GM23338 (cell line): ENCODE results near the gene C14orf132. TPM values are rescaled to one million over a fixed set of nuclear protein-coding genes. Genes with fewer than 3 reads are reported as not detected.

Experiments
- ATAC-seq: fragments of 200-7000 bp; cut with Tn5 transposase; 3 replicates; pipeline ENCODE4 v1.9.1; 2020
- DNase-seq: peaks from one replicate; pipeline ENCODE4 v3.0.0-alpha.2; 2015; ENCODE audit warnings: low spot score
- H2AFZ ChIP-seq: fragments of 200-600 bp; sonication (generic); 2 replicates; pipeline ENCODE4 v1.8.0; 2016; ENCODE audit warnings: antibody characterized with exemption, mild to moderate bottlenecking, moderate library complexity
- H3F3A ChIP-seq: fragments of 200-600 bp; sonication (generic); replicated peaks from 2 replicates; pipeline ENCODE4 v1.8.0; 2017; ENCODE audit warnings: antibody characterized with exemption, mixed run types, low read depth
- H3K27ac ChIP-seq: fragments of 200-600 bp; sonication (generic); 2 replicates; pipeline ENCODE4 v1.6.1; 2016; ENCODE audit warnings: low read depth
- H3K27me3 ChIP-seq: fragments of 200-600 bp; sonication (generic); 2 replicates; pipeline ENCODE4 v1.8.0; 2016; ENCODE audit warnings: mild to moderate bottlenecking, mixed run types, moderate library complexity; ENCODE audit not compliant: insufficient read depth
- H3K36me3 ChIP-seq: fragments of 200-600 bp; sonication (generic); 2 replicates; pipeline ENCODE4 v1.8.0; 2016; ENCODE audit warnings: mild to moderate bottlenecking; ENCODE audit not compliant: insufficient read depth
- H3K4me1 ChIP-seq: fragments of 200-600 bp; sonication (generic); 2 replicates; pipeline ENCODE4 v1.8.0; 2016; ENCODE audit warnings: mild to moderate bottlenecking, moderate library complexity; ENCODE audit not compliant: insufficient read depth
- H3K4me2 ChIP-seq: fragments of 200-600 bp; sonication (generic); 2 replicates; pipeline ENCODE4 v1.7.1; 2017; ENCODE audit warnings: mixed run types
- H3K4me3 ChIP-seq: fragments of 200-600 bp; sonication (generic); 2 replicates; pipeline ENCODE4 v1.6.1; 2016; ENCODE audit warnings: mixed run types
- H3K79me2 ChIP-seq: fragments of 200-600 bp; sonication (generic); replicated peaks from 2 replicates; pipeline ENCODE4 v1.8.0; 2017; ENCODE audit warnings: mild to moderate bottlenecking; ENCODE audit not compliant: insufficient read depth
- H3K9me2 ChIP-seq: fragments of 200-600 bp; sonication (generic); 2 replicates; pipeline ENCODE4 v1.8.0; 2017; ENCODE audit not compliant: insufficient read depth
- H4K20me1 ChIP-seq: fragments of 200-600 bp; sonication (generic); replicated peaks from 2 replicates; pipeline ENCODE4 v1.8.0; 2017; ENCODE audit warnings: mild to moderate bottlenecking; ENCODE audit not compliant: insufficient read depth
- H3K27ac Mint-ChIP-seq: 2 replicates; pipeline ENCODE4 v1.8.0; 2020; ENCODE audit warnings: inconsistent platforms, mild to moderate bottlenecking, moderate library complexity, mixed read lengths
- H3K27me3 Mint-ChIP-seq: 3 replicates; pipeline ENCODE4 v1.8.0; 2022; ENCODE audit warnings: low read depth, mild to moderate bottlenecking, moderate library complexity, mixed read lengths, inconsistent platforms; ENCODE audit not compliant: insufficient read depth, poor library complexity
- H3K36me3 Mint-ChIP-seq: 3 replicates; pipeline ENCODE4 v1.8.0; 2021; ENCODE audit warnings: low read depth, mild to moderate bottlenecking, inconsistent platforms, moderate library complexity, mixed read lengths
- H3K4me1 Mint-ChIP-seq: 3 replicates; pipeline ENCODE4 v1.8.0; 2020; ENCODE audit warnings: mild to moderate bottlenecking, inconsistent platforms, mixed read lengths
- H3K4me3 Mint-ChIP-seq: 3 replicates; pipeline ENCODE4 v1.8.0; 2021; ENCODE audit warnings: moderate library complexity, mild to moderate bottlenecking, inconsistent platforms, mixed read lengths
- H3K9me3 Mint-ChIP-seq: 3 replicates; pipeline ENCODE4 v1.8.0; 2020; ENCODE audit warnings: moderate library complexity, mild to moderate bottlenecking, inconsistent platforms, mixed read lengths
- EZH2phosphoT487 ChIP-seq: fragments of 200-600 bp; sonication (generic); IDR thresholded peaks from one replicate; pipeline ENCODE4 v1.8.1; 2018; ENCODE audit warnings: antibody characterized with exemption; ENCODE audit not compliant: unreplicated experiment
- JUNB ChIP-seq: IDR thresholded peaks from one replicate; pipeline ENCODE4 v1.6.1; 2016; ENCODE audit warnings: antibody characterized with exemption; ENCODE audit not compliant: unreplicated experiment
- ZNF114 ChIP-seq: fragments of 250-450 bp; sonication (Bioruptor Pico); IDR thresholded peaks from 2 replicates; pipeline ENCODE4 v1.5.0; 2020; ENCODE audit warnings: mild to moderate bottlenecking, moderate library complexity
- ZNF331 ChIP-seq: fragments of 250-450 bp; sonication (Bioruptor Pico); IDR thresholded peaks from 2 replicates; pipeline ENCODE4 v1.5.0; 2020; ENCODE audit warnings: low read depth, mild to moderate bottlenecking, moderate library complexity
- polyA plus RNA-seq: library from polyadenylated mRNA; unstranded; fragments of >200 nt; fragmentation: Nextera tagmentation; extraction: Ambion mirVana; gene quantifications from 2 replicates; pipeline ENCODE4 v1.2.1, GENCODE V29; 2016
- total RNA-seq: library from RNA; depleted of rRNA; stranded (reverse); fragments of >200 nt; shearing (Covaris generic); gene quantifications from 2 replicates; pipeline ENCODE4 v1.2.3, GENCODE V29; 2014
- TF ChIP-seq, protein P1 (sequence below): fragments of 250-450 bp; sonication (Bioruptor Pico); IDR thresholded peaks from 2 replicates; pipeline ENCODE4 v1.5.0; 2020; ENCODE audit warnings: mild to moderate bottlenecking, moderate library complexity
- TF ChIP-seq, protein P2 (sequence below): IDR thresholded peaks from one replicate; pipeline ENCODE4 v1.6.1; 2018; ENCODE audit warnings: antibody characterized with exemption; ENCODE audit not compliant: unreplicated experiment

Gene C14orf132
- total and polyA plus RNA-seq, 2 experiments from 2014 or later = 13.8 to 16.2 TPM

- TF ChIP-seq, protein P1, sequence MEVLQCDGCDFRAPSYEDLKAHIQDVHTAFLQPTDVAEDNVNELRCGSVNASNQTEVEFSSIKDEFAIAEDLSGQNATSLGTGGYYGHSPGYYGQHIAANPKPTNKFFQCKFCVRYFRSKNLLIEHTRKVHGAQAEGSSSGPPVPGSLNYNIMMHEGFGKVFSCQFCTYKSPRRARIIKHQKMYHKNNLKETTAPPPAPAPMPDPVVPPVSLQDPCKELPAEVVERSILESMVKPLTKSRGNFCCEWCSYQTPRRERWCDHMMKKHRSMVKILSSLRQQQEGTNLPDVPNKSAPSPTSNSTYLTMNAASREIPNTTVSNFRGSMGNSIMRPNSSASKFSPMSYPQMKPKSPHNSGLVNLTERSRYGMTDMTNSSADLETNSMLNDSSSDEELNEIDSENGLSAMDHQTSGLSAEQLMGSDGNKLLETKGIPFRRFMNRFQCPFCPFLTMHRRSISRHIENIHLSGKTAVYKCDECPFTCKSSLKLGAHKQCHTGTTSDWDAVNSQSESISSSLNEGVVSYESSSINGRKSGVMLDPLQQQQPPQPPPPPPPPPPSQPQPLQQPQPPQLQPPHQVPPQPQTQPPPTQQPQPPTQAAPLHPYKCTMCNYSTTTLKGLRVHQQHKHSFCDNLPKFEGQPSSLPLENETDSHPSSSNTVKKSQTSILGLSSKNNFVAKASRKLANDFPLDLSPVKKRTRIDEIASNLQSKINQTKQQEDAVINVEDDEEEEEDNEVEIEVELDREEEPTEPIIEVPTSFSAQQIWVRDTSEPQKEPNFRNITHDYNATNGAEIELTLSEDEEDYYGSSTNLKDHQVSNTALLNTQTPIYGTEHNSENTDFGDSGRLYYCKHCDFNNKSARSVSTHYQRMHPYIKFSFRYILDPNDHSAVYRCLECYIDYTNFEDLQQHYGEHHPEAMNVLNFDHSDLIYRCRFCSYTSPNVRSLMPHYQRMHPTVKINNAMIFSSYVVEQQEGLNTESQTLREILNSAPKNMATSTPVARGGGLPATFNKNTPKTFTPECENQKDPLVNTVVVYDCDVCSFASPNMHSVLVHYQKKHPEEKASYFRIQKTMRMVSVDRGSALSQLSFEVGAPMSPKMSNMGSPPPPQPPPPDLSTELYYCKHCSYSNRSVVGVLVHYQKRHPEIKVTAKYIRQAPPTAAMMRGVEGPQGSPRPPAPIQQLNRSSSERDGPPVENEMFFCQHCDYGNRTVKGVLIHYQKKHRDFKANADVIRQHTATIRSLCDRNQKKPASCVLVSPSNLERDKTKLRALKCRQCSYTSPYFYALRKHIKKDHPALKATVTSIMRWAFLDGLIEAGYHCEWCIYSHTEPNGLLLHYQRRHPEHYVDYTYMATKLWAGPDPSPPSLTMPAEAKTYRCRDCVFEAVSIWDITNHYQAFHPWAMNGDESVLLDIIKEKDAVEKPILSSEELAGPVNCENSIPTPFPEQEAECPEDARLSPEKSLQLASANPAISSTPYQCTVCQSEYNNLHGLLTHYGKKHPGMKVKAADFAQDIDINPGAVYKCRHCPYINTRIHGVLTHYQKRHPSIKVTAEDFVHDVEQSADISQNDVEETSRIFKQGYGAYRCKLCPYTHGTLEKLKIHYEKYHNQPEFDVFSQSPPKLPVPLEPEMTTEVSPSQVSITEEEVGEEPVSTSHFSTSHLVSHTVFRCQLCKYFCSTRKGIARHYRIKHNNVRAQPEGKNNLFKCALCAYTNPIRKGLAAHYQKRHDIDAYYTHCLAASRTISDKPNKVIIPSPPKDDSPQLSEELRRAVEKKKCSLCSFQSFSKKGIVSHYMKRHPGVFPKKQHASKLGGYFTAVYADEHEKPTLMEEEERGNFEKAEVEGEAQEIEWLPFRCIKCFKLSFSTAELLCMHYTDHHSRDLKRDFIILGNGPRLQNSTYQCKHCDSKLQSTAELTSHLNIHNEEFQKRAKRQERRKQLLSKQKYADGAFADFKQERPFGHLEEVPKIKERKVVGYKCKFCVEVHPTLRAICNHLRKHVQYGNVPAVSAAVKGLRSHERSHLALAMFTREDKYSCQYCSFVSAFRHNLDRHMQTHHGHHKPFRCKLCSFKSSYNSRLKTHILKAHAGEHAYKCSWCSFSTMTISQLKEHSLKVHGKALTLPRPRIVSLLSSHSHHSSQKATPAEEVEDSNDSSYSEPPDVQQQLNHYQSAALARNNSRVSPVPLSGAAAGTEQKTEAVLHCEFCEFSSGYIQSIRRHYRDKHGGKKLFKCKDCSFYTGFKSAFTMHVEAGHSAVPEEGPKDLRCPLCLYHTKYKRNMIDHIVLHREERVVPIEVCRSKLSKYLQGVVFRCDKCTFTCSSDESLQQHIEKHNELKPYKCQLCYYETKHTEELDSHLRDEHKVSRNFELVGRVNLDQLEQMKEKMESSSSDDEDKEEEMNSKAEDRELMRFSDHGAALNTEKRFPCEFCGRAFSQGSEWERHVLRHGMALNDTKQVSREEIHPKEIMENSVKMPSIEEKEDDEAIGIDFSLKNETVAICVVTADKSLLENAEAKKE (CRISPR knock-in tag) = no peak
- no peak for TF ChIP-seq EZH2phosphoT487
- TF ChIP-seq ZNF331 (CRISPR knock-in tag) = no peak
- TF ChIP-seq JUNB = no peak
Observed at GRCh38 chr14:96001866-96002497, 37.2 kb upstream of the C14orf132 start (continued).

GRCh38 chr14:96002498-96002884 lies 36.7 kb upstream of the C14orf132 start:
- H3K4me3 ChIP-seq = no peak overlapping the region
- no peak overlapping the region for H3K27ac ChIP-seq
- DNase-seq = no peak
- H3K4me2 ChIP-seq = no peak overlapping the region
- no peak overlapping the region for H2AFZ ChIP-seq
- H4K20me1 ChIP-seq = no peaks in the 10 kb centered on the region
- H3K36me3 Mint-ChIP-seq = no peaks in the 10 kb centered on the region; the same call in 2 of the 3 replicates
- H3K4me1 ChIP-seq = no peaks in the 10 kb centered on the region
- peaks cover 11% of the 10 kb centered on the region; the same call in 2 of the 3 replicates for H3K9me3 Mint-ChIP-seq
- H3F3A ChIP-seq = no peaks in the 10 kb centered on the region
- no peaks in the 10 kb centered on the region for H3K36me3 ChIP-seq
- peaks cover 3% of the 10 kb centered on the region; the same call in 1 of the 3 replicates for H3K4me1 Mint-ChIP-seq
- no peaks in the 10 kb centered on the region for H3K27me3 ChIP-seq
- 0 out of 2 replicates have a peak, but pooled peaks cover 8% of the 10 kb centered on the region for H3K9me2 ChIP-seq
- H3K79me2 ChIP-seq = no peaks in the 10 kb centered on the region
- no peak overlapping the region for H3K27ac Mint-ChIP-seq
- H3K27me3 Mint-ChIP-seq = peaks cover 4% of the 10 kb centered on the region
- ATAC-seq = no peak; the same call in 2 of the 3 replicates
- no peak overlapping the region for H3K4me3 Mint-ChIP-seq
- TF ChIP-seq ZNF114 (no peak), JUNB (no peak)
- TF ChIP-seq, protein P2, sequence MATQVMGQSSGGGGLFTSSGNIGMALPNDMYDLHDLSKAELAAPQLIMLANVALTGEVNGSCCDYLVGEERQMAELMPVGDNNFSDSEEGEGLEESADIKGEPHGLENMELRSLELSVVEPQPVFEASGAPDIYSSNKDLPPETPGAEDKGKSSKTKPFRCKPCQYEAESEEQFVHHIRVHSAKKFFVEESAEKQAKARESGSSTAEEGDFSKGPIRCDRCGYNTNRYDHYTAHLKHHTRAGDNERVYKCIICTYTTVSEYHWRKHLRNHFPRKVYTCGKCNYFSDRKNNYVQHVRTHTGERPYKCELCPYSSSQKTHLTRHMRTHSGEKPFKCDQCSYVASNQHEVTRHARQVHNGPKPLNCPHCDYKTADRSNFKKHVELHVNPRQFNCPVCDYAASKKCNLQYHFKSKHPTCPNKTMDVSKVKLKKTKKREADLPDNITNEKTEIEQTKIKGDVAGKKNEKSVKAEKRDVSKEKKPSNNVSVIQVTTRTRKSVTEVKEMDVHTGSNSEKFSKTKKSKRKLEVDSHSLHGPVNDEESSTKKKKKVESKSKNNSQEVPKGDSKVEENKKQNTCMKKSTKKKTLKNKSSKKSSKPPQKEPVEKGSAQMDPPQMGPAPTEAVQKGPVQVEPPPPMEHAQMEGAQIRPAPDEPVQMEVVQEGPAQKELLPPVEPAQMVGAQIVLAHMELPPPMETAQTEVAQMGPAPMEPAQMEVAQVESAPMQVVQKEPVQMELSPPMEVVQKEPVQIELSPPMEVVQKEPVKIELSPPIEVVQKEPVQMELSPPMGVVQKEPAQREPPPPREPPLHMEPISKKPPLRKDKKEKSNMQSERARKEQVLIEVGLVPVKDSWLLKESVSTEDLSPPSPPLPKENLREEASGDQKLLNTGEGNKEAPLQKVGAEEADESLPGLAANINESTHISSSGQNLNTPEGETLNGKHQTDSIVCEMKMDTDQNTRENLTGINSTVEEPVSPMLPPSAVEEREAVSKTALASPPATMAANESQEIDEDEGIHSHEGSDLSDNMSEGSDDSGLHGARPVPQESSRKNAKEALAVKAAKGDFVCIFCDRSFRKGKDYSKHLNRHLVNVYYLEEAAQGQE = no peak
